Measurements from ENCODE around the gene IQCB1.
"Not testable (repeated sequence)": the region's sequence is repeated elsewhere in the genome, so short reads cannot be mapped to it uniquely, and the experiment has no call there.

Gene IQCB1

DNA sequence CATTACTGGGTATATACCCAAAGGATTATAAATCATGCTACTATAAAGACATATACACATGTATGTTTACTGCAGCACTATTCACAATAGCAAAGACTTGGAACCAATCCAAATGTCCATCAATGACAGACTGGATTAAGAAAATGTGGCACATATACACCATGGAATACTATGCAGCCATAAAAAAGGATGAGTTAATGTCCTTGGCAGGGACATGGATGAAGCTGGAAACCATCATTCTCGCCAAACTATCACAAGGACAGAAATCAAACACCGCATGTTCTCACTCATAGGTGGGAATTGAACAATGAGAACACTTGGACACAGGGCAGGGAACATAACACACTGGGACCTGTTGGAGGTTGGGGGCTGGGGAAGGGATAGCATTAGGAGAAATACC, 91.8 kb downstream of the IQCB1 start:
- ATAC-seq, result not testable (repeated sequence)

DNA sequence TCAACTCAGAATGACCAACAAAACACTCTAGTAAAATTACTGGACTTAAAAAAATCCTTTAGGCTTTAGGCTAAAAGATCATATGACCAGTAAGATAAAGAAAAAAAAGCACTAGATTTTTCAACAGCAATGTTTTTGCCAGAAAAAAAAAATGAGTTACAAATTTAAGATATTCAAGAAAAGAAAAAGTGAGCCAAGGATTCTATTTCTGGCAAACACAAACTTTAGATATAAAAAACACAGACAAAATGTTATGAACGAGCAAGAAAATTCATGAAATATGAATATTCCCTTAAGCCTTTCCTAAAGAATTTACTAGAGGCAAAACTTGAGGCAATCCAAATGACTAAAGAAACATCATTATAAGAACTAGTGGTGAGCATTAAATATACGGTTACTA, 94.0 kb downstream of the IQCB1 start:
- ATAC-seq, result no peak

- no peak for ATAC-seq
These were observed 95.0 kb downstream of the IQCB1 start for GRCh38 chr3:121739902-121740301.

DNA sequence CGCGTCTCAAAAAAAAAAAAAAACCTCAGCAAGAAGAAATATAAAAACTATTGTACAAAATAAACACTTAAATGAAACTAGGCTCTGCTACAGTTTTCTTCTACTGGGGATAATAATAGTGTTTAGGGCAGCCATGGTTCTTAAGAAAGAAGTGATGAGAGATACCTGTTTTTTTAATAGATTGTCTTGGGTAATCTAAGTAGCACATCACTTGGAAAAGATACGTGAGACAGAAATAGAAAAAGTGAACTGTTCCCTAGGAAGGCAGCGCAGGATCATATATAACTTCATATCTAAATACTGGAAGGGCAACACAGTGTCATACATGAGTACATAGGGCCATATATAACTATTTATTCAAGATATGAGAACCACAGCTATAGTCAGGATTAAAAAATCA, 97.2 kb downstream of the IQCB1 start:
- ATAC-seq, result no peak

DNA sequence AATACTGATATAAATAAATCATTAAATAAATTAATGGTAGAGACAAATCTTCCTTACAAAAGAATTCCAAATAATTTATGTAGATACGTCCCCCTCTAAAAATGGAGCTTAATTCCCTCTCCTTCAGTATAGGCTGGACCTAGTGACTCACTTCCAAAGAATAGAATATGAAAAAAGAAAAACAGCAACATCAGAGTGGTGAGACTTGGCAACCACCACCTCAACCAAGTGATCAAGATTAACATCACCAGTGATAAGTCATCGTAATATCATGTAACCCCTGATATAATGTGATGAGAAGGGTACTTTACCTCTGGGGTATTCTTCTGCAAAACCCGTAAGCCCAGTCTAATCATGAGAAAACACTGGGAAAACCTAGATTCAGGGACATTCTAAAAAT, 98.7 kb downstream of the IQCB1 start:
- peak; percentile 23 to 67 for ATAC-seq

DNA sequence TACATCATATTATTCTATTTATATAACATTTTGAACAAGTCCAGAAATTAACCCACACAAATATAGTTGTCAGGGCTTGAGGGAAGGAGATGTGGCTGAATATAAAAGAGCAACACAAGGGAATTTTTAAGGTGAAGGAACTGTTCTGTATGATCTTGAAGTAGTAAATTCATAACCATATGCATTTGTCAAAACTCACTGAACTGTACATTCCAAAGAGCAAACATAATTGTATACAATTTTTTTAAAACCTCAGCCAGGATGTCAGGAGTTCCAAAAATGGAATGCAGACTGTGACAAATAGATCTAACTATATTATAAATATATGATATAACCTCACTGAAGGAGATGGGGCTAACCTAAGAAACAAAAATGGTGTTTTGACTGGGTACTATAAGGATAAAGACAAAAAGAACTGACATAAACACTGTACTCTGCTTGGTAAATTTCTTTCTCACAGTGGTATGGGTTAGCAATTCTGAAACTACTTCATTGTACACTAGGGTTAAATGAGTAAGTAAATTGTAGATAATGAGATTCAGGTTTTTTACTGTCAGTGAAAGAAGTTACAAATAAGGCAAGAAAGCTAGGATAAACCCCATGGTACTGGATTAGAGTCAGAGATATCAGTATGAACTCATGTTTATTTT, 99.7 kb downstream of the IQCB1 start:
- ATAC-seq, result peak; percentile 89 to 94

- no peak for ATAC-seq
These were observed 103.7 kb downstream of the IQCB1 start for GRCh38 chr3:121730940-121731687.

DNA sequence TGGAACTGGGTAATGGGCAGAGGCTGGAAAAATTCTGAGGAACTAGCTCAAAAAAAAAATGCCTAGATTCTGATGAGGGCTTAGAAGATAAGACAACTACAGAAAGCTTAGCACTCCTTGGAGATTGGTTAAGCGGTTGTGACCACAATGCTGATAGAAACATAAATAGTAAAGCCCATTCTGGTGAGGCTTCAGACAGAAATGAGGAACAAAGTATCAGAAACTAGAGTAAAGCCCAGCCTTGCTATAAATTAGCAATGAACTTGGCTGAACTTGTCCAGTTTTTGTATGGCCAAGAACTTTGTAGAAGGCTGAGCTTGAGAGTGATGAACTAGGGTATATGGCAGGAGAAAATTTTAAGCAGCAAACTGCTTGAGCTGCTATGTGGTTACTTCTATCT, 110.7 kb downstream of the IQCB1 start:
- no peak for ATAC-seq

- ATAC-seq, result no peak
These were observed 111.4 kb downstream of the IQCB1 start for GRCh38 chr3:121723485-121723884.

DNA sequence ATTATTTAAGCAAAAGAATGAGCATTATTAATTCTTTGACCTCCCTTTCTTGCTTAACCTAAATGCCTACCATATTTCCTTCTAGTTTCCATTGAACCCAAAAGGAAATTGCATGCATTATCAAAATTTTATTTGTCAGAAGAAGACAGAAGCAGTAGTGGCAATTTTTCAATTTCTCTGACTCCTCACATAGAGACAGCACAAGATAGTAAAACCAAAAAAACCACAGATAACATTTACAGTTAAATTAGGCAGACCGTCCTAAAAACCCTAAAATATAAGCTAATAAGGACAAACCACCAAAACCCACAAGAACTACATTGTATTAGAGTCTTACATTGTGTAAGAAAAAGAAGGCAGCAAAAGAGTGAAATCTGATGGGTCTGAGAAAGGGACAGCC, 112.4 kb downstream of the IQCB1 start:
- no peak for ATAC-seq

- ATAC-seq, result no peak
These were observed 114.7 kb downstream of the IQCB1 start for GRCh38 chr3:121720163-121720562.

Measured in activated CD4-positive, CD25-positive, alpha-beta regulatory T cell treated with anti-CD3 and anti-CD28 coated beads, Interleukin-2, amount 50 U/mL, for 24 hours (primary cell).